Uterus (tissue), 2 donors: Measurements from ENCODE around the gene PLD5.
"Not testable (repeated sequence)": the region's sequence is repeated elsewhere in the genome, so short reads cannot be mapped to it uniquely, and the experiment has no call there.

Experiments
- CTCF ChIP-seq, 4 experiments: fragments of 200-600 bp in 2 of 4; fragments of 450-650 bp in 2 of 4; sonication (generic) in 2 of 4; IDR thresholded peaks; one replicate each; pipeline ENCODE4 v1.5.1; 2016 to 2019; ENCODE audit warnings: antibody characterized with exemption in 4 of 4, mild to moderate bottlenecking in 2 of 4, moderate library complexity in 1 of 4
- POLR2A ChIP-seq, 2 donors: fragments of 450-650 bp; IDR thresholded peaks; one replicate each; pipeline ENCODE4 v1.6.1; 2016; ENCODE audit warnings: antibody characterized with exemption in 2 of 2, mild to moderate bottlenecking in 1 of 2, moderate library complexity in 1 of 2

GRCh38 chr1:242224878-242225766, 299.4 kb downstream of the PLD5 start:
- TF ChIP-seq CTCF, POLR2A (IDR thresholded peaks at IDR 0.05): not testable (repeated sequence)
